ENCODE data around the gene INPP5J.
A peak's percentile ranks its signal among the peaks of the same experiment; 100 is the strongest.
"Not testable (repeated sequence)": the region's sequence is repeated elsewhere in the genome, so short reads cannot be mapped to it uniquely, and the experiment has no call there.

Gene INPP5J, protein sequence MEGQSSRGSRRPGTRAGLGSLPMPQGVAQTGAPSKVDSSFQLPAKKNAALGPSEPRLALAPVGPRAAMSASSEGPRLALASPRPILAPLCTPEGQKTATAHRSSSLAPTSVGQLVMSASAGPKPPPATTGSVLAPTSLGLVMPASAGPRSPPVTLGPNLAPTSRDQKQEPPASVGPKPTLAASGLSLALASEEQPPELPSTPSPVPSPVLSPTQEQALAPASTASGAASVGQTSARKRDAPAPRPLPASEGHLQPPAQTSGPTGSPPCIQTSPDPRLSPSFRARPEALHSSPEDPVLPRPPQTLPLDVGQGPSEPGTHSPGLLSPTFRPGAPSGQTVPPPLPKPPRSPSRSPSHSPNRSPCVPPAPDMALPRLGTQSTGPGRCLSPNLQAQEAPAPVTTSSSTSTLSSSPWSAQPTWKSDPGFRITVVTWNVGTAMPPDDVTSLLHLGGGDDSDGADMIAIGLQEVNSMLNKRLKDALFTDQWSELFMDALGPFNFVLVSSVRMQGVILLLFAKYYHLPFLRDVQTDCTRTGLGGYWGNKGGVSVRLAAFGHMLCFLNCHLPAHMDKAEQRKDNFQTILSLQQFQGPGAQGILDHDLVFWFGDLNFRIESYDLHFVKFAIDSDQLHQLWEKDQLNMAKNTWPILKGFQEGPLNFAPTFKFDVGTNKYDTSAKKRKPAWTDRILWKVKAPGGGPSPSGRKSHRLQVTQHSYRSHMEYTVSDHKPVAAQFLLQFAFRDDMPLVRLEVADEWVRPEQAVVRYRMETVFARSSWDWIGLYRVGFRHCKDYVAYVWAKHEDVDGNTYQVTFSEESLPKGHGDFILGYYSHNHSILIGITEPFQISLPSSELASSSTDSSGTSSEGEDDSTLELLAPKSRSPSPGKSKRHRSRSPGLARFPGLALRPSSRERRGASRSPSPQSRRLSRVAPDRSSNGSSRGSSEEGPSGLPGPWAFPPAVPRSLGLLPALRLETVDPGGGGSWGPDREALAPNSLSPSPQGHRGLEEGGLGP

DNA sequence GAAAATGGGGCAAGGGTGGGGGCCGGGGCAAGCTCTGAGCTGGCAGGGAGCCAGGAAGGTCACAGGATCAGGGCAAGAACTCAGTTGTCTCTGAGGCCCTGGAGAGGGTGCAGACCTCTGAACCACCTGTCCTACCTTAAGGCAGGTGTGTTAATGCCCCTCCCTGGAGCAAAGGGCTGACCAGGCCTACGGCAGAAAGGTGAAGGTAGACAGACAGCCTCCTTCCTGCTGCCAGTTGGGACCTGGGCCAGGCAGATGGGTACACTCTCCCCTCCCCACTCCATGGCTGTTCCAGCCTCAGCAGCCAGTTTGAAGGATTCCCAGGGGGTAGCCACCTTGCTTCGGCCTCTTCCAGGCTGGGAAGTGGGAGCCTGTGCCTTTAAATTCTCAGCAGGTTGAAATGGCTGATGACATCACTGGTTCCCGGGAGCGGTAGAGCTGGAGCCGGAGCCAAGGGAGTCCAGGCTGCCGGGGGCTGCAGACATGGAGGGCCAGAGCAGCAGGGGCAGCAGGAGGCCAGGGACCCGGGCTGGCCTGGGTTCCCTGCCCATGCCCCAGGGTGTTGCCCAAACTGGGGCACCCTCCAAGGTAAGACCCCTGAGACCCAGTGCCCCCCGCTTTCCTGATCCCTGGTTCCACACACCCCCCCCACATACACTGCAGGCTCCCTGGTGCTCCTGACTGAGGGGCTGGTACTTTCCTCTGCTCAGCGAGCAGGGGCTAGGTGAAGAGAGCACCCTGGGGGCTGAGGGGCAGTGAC is at the start of gene INPP5J:
Gene INPP5J (plus strand): TSS at position 435 of the 760 bp plus-strand sequence. CDS start 49 bp downstream, at position 484.
- no peak within 1 kb of the TSS; the same call in 1 of the 2 replicates for H3K4me3 ChIP-seq (ENCODE audit: low read length)
- no peak for TF ChIP-seq ZNF274 (IDR thresholded peaks at IDR 0.05; ENCODE audit: low read depth, low read length)

DNA sequence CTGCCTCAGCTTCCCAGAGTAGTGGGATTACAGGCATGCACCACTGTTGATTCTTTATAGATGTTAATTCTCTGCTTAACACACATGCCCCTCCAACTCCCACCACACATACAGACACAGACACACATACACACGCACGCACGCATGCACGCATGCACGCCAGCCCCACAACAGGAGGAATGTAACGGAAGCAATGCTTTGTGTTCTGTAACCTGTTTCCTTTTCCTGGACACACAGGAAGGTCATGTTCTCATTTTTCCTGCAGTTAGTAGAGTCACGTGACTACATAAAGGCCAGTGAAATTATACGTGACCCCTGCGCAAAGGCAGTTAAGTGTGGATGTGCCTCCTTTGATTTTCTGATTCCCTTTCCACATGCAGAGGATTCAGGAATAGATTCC is 49.6 kb upstream of the INPP5J start:
- not testable (repeated sequence) for H3K4me3 ChIP-seq (ENCODE audit: low read length)

GRCh38 chr22:31073545-31074145 is 49.1 kb upstream of the INPP5J start:
- H3K4me3 ChIP-seq (ENCODE audit: low read length): not testable (repeated sequence)

- TF ChIP-seq ZNF274 (IDR thresholded peaks at IDR 0.05; ENCODE audit: low read depth, low read length): no peak
- no peak overlapping the region for H3K4me3 ChIP-seq (ENCODE audit: low read length)
These were observed 46.8 kb upstream of the INPP5J start for GRCh38 chr22:31075961-31076360.

- no peak for TF ChIP-seq ZNF274 (IDR thresholded peaks at IDR 0.05; ENCODE audit: low read depth, low read length)
These were observed 45.1 kb upstream of the INPP5J start for GRCh38 chr22:31077681-31078080.

GRCh38 chr22:31078389-31078788 is 44.4 kb upstream of the INPP5J start:
- H3K4me3 ChIP-seq (ENCODE audit: low read length): not testable (repeated sequence)

More at GRCh38 chr22:31077681-31078080, 45.1 kb upstream of the INPP5J start:
- H3K4me3 ChIP-seq (ENCODE audit: low read length): no peak overlapping the region

DNA sequence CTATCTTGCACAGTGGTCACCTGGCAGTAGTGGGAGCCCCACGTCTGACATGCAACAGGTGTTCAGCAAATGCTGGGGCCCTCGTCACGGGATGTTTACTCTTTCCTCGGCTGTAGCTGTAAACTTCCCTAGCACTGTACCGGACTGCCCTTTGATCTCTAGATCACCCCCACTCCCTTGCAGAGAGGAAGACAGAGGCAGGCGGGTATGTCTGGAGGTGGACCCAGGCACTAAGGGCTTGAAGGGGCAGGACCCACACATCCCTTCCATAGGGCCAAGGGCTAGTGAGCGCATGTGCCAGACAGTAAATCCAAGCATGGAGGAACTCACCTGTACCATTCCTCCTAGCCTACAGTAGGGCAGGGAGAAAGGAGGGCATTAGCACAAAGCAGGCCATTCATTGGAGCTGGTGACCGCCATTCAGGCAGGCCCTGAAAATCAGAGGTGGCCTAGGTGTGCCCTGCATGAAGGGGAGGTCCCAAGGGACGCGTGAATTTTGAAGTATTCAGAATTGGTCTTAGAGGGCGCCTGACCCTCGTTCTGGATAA is 43.6 kb upstream of the INPP5J start:
- no peak overlapping the region for H3K4me3 ChIP-seq (ENCODE audit: low read length)
- TF ChIP-seq ZNF274 (IDR thresholded peaks at IDR 0.05; ENCODE audit: low read depth, low read length): no peak

GRCh38 chr22:31080164-31080847 is 42.5 kb upstream of the INPP5J start:
- no peak for TF ChIP-seq ZNF274 (IDR thresholded peaks at IDR 0.05; ENCODE audit: low read depth, low read length)
- H3K4me3 ChIP-seq (ENCODE audit: low read length): peak overlapping the region; percentile 71; the same call in 1 of the 2 replicates

DNA sequence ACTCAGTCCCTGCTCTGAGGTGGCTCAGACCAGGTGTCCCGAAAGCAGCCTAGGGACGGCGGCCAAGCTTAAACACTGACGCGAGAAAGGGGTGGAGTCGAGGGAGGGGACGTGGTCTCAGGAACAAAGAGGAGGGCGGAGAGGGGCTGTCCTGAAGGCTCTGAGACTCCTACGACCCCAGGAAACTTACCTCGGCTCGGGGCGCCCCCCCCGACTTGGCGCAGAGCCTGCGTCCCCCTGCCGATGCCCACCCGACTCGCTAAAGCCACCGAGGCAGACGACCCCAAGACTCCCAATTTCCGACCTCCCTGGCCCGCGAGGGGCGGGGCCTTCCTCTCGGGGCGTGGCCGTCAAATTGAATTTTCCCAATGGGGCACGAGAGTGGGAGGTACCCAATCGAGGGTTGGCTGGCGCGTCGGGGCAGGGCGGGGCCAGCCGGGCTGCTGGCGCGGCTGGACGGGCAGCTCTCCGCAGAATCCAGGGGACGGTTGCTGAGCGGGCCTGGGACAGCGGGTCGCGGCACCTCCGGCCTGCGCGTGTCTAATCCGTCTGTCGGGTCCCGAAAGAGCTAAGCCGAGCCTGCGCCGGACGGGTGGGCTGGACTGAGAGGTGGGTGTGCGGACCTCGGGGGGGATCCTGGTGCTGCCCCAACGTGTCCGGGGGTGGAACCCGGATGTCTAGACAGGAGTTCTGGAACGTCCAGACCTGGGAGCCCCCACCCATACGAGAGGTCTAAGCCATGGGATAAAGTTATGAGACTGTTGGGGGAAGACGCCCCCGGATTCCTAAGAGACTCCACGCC is 41.7 kb upstream of the INPP5J start, which contains the start of gene SMTN:
Gene SMTN (plus strand): TSS at position 471 of the 802 bp plus-strand sequence. CDS start 1,941 bp downstream, outside the sequence.
- TF ChIP-seq ZNF274 (IDR thresholded peaks at IDR 0.05; ENCODE audit: low read depth, low read length): no peak
- H3K4me3 ChIP-seq (ENCODE audit: low read length): peak within 1 kb of the TSS; percentile 71

GRCh38 chr22:31081963-31082605 is 40.7 kb upstream of the INPP5J start:
- peak overlapping the region; percentile 71; the same call in 1 of the 2 replicates for H3K4me3 ChIP-seq (ENCODE audit: low read length)
- no peak for TF ChIP-seq ZNF274 (IDR thresholded peaks at IDR 0.05; ENCODE audit: low read depth, low read length)

- TF ChIP-seq ZNF274 (IDR thresholded peaks at IDR 0.05; ENCODE audit: low read depth, low read length): no peak
- no peak overlapping the region; the same call in 1 of the 2 replicates for H3K4me3 ChIP-seq (ENCODE audit: low read length)
These were observed 40.0 kb upstream of the INPP5J start for GRCh38 chr22:31082606-31083376.
